HG02610 (cell line): Measurements from ENCODE around the gene PPFIA1.
"Not testable (repeated sequence)": the region's sequence is repeated elsewhere in the genome, so short reads cannot be mapped to it uniquely, and the experiment has no call there.

Source experiments
- ATAC-seq: cut with Tn5 transposase; IDR thresholded peaks from one replicate; pipeline ENCODE4 v1.9.1; 2021; ENCODE audit warnings: mild to moderate bottlenecking, moderate library complexity; ENCODE audit not compliant: unreplicated experiment

Gene PPFIA1

GRCh38 chr11:70292863-70293262 lies 22.4 kb downstream of the PPFIA1 start:
- no peak for ATAC-seq

GRCh38 chr11:70295166-70295565 lies 24.7 kb downstream of the PPFIA1 start:
- ATAC-seq = not testable (repeated sequence)

GRCh38 chr11:70296681-70297080 lies 26.2 kb downstream of the PPFIA1 start:
- ATAC-seq = no peak

- ATAC-seq = no peak
Observed at GRCh38 chr11:70297341-70297740, 26.9 kb downstream of the PPFIA1 start.

- no peak for ATAC-seq
Observed at GRCh38 chr11:70298243-70298915, 27.9 kb downstream of the PPFIA1 start.

GRCh38 chr11:70299636-70300035 lies 29.1 kb downstream of the PPFIA1 start:
- ATAC-seq = no peak

- ATAC-seq = no peak
Observed at GRCh38 chr11:70301191-70301590, 30.7 kb downstream of the PPFIA1 start.

GRCh38 chr11:70301721-70302418 lies 31.4 kb downstream of the PPFIA1 start:
- no peak for ATAC-seq

GRCh38 chr11:70302419-70302752 lies 31.9 kb downstream of the PPFIA1 start:
- ATAC-seq = no peak

- ATAC-seq = no peak
Observed at GRCh38 chr11:70303070-70303469, 32.6 kb downstream of the PPFIA1 start.

GRCh38 chr11:70304208-70304603 lies 33.7 kb downstream of the PPFIA1 start:
- ATAC-seq = no peak

GRCh38 chr11:70305501-70305900 lies 35.0 kb downstream of the PPFIA1 start:
- no peak for ATAC-seq

GRCh38 chr11:70306586-70307033 lies 36.1 kb downstream of the PPFIA1 start:
- no peak for ATAC-seq

- no peak for ATAC-seq
Observed at GRCh38 chr11:70307176-70307575, 36.7 kb downstream of the PPFIA1 start.

- no peak for ATAC-seq
Observed at GRCh38 chr11:70311616-70312015, 41.1 kb downstream of the PPFIA1 start.

- no peak for ATAC-seq
Observed at GRCh38 chr11:70312401-70313357, 42.2 kb downstream of the PPFIA1 start.

- ATAC-seq = no peak
Observed at GRCh38 chr11:70313945-70314344, 43.5 kb downstream of the PPFIA1 start.

GRCh38 chr11:70314730-70315129 lies 44.2 kb downstream of the PPFIA1 start:
- no peak for ATAC-seq

- ATAC-seq = no peak
Observed at GRCh38 chr11:70315716-70316115, 45.2 kb downstream of the PPFIA1 start.

- no peak for ATAC-seq
Observed at GRCh38 chr11:70317581-70318305, 47.3 kb downstream of the PPFIA1 start.
